ENCODE measurements around the gene SMYD3.

Gene SMYD3

DNA sequence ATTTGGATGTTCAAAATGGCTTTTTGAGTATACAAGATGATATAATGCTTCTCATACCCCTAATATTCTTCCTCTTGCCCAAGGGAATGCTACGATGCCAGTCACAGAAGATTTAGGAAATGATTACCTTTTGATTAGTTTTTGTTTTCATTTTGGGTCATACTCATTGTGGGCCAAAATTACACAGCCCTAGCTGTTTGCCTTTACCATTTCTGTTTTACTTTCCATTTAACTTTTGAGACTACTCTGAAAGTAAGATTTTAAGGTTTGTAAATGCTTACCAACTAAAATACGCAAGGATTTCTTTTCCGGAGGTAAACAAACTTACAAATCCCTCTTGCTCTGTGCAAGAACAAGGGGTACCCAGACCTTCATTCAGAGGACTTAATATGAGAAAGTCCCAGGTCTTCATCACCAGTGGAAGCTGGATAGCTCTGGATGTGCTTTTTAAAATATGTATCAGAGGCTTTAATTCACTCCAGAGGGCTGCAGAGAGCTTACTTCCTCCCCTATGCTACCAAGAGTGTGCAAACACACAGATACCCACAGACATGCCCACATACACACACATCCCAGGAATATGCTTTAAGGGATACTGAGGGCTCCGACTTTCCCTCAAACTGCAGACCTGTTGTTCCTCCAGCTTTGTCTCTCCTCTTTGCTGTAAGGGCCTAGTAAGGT, 631.4 kb downstream of the SMYD3 start:
- no peak for DNase-seq (ENCODE audit: low spot score)

- DNase-seq (ENCODE audit: low spot score), result no peak
Measured at GRCh38 chr1:245874942-245875580, 632.0 kb downstream of the SMYD3 start.

DNA sequence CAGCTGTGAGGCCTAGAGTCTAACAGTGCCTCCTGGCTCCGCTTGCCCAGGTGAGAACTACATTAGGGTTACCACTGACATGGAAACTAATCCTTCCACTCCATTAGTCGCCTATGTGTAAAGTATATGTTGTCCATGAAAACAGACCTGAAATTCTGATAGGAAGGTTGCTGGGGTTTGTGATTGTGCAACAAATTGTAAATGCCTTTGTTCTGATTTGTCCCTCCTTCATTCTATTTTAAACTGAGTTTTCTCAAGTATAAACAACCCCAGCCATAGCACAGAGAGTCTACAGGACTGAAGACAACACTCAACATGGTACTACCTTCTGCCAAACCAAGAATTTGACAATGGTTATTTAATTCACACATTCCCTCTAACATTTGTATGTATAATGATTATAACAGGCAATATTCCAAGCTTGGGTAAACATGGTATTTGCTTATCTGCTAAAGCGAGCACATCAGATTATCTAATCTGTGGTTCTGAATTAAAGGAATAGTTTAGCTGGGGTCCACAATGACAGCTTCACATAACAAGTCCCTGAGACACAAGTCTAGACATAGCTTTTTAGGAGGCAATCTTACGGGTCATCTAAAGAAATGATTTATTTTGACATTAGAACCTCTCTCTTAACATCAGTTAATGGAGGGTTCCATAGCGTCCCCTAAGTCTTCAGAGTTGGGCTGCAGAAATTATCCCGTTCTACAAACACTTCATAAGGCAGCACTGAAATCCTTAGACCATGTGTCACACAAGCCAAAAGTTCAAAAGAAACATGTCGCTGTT, 633.0 kb downstream of the SMYD3 start:
- DNase-seq (ENCODE audit: low spot score), result no peak

GRCh38 chr1:245873068-245873467, 634.0 kb downstream of the SMYD3 start:
- no peak for DNase-seq (ENCODE audit: low spot score)

DNA sequence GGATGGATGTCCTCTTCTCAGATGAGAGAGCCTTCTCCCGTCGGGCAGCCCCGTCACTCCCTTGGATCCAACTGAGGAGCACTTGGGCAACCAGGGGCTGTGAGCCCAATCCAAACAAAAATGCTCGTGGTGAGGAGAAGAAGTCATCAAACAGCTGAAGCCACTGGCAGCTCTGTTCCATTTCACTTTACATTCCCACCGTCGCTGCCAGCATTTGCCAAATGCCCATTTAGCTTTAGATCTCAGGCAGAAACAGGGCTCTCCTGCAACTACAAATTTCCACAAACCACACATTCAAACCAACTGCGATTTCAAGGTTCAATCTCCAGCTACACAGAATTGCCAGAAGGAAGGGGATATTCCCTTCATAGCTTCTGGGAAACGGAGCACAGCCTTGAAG, 634.6 kb downstream of the SMYD3 start:
- no peak for DNase-seq (ENCODE audit: low spot score)

GRCh38 chr1:245871915-245872314, 635.2 kb downstream of the SMYD3 start:
- DNase-seq (ENCODE audit: low spot score), result no peak

DNA sequence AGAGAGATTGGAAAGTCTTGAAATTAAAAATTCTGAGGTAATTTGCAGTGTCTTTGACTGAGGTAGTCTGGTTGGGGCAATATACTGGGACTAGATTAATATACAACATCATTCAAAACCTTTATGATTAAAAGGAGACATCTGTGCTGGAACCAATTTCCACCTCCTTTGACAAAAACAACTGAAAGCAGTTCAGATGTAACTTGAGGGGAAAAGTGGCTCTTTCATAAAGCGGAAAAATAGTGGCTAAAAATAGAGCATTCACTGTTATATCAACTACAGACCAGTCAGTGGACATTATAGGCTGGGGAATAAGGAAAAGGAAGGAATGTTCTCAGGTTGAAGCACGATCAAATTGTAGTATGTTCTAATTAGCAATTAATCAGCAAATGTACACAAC, 635.9 kb downstream of the SMYD3 start:
- no peak for DNase-seq (ENCODE audit: low spot score)

GRCh38 chr1:245870698-245871097, 636.4 kb downstream of the SMYD3 start:
- no peak for DNase-seq (ENCODE audit: low spot score)

DNA sequence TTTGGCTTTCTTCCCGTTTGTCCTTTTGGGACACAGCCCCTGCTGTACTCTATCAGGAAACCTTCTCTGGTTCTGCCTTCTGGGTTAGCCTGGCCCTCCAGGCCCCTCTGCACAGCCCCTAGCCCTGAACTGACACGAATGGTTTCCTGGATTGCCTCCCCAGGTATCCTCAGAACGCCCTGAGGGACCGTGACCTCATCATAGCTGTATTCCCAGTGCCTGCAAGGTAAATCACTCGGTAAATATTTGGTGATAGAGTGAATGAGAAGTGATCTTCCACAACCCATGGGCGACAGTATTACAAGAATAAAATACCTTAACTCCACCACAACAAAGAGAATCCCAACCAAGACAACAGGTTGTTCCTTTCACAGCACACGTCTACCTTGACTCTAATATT, 637.2 kb downstream of the SMYD3 start:
- no peak for DNase-seq (ENCODE audit: low spot score)

GRCh38 chr1:245867738-245868137, 639.3 kb downstream of the SMYD3 start:
- no peak for DNase-seq (ENCODE audit: low spot score)

- no peak for DNase-seq (ENCODE audit: low spot score)
Measured at GRCh38 chr1:245864872-245865271, 642.2 kb downstream of the SMYD3 start.

- DNase-seq (ENCODE audit: low spot score), result no peak
Measured at GRCh38 chr1:245863566-245864184, 643.4 kb downstream of the SMYD3 start.

DNA sequence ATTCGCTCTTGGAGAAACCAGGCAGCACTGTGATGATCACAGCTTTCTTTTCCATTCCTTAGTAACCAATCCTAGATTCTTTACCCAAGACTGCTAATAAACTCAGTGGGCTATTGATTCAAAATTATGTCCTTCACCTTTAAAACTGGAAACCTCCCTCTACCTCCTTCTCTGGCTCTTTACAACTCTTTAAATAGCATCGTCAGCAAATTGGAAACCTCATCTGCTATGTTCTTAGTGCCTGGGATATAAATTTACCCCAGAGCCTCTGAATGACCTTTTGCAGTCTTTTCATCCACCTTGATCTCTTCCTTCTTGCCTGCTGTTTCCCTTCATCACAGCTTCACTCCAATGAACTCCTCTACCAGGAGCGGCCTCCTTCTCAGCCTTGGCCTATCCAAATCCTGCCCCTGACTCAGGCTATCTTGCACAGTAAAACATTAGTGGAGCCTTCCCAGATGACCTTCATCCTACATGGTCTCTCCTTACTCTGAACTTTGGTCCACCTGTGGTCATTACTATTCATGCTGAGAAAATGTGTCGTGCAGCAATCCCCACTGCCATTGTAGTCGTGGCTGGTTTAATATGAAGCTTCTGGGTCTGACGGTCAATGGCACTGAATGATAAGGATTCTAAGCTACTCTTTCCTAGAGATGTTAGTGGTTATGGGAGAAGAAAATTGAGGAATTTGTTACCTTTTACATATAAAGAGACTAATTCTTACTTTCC, 644.1 kb downstream of the SMYD3 start:
- DNase-seq (ENCODE audit: low spot score), result no peak

- DNase-seq (ENCODE audit: low spot score), result no peak
Measured at GRCh38 chr1:245860657-245861544, 646.2 kb downstream of the SMYD3 start.

- no peak for DNase-seq (ENCODE audit: low spot score)
Measured at GRCh38 chr1:245859493-245860114, 647.5 kb downstream of the SMYD3 start.

GRCh38 chr1:245858722-245859492, 648.2 kb downstream of the SMYD3 start:
- no peak for DNase-seq (ENCODE audit: low spot score)

- peak; percentile 9 for DNase-seq (ENCODE audit: low spot score)
Measured at GRCh38 chr1:245858022-245858721, 648.9 kb downstream of the SMYD3 start.

GRCh38 chr1:245856944-245857531, 650.0 kb downstream of the SMYD3 start:
- DNase-seq (ENCODE audit: low spot score), result no peak

All from SK-N-DZ (cell line).